ENCODE measurements around the gene USH1C.

DNA sequence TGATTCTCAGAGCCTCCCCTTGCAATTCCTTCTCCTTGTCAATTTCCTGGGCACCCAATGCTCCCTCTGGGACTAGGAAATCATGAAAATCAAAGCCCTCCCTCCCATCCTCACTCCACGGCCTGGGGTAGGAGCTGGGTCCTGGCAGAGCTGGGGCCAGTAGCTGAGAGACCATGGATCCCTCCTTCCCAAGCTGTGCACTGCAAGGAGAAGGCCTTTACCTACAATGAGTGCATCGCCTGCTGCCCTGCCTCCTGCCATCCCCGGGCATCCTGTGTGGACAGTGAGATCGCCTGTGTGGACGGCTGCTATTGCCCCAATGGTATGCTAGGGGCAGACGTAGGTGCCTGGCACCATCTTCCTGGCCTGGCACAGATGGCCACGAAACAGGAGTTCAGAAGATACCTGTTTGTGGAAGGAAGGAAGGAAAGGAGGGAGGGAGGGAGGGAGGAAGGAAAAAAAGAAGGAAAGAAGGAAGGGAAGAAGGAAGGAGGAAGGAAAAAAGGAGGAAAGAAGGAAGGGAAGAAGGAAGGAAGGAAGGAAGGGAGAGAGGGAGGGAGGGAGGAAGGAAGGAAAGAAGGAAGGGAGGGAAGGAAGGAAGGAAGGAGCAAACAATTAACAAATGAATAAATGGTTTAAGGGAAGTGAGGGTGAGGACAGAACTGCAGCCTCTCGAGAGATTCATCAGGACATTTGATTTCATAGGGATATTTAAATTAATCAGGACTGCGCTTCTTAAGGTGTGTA lies 15.3 kb upstream of the USH1C start:
- TF ChIP-seq, protein P1, sequence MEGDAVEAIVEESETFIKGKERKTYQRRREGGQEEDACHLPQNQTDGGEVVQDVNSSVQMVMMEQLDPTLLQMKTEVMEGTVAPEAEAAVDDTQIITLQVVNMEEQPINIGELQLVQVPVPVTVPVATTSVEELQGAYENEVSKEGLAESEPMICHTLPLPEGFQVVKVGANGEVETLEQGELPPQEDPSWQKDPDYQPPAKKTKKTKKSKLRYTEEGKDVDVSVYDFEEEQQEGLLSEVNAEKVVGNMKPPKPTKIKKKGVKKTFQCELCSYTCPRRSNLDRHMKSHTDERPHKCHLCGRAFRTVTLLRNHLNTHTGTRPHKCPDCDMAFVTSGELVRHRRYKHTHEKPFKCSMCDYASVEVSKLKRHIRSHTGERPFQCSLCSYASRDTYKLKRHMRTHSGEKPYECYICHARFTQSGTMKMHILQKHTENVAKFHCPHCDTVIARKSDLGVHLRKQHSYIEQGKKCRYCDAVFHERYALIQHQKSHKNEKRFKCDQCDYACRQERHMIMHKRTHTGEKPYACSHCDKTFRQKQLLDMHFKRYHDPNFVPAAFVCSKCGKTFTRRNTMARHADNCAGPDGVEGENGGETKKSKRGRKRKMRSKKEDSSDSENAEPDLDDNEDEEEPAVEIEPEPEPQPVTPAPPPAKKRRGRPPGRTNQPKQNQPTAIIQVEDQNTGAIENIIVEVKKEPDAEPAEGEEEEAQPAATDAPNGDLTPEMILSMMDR (IDR thresholded peaks at IDR 0.05; ENCODE audit: low read depth, low read length) = no peak
- no peak for TF ChIP-seq EZH2phosphoT487 (IDR thresholded peaks at IDR 0.05; ENCODE audit: low read depth)

Measured in OCI-LY3 (cell line).